ES-I3 (cell line): ENCODE results near the gene ATOH1.

ENCODE experiments used
- H3K36me3 ChIP-seq: 2 replicates; pipeline ENCODE4 v1.6.1; 2013; ENCODE audit warnings: mild to moderate bottlenecking, low read length, control low read depth, moderate library complexity; ENCODE audit not compliant: insufficient read depth
- H3K4me1 ChIP-seq: 2 replicates; pipeline ENCODE4 v1.6.1; 2013; ENCODE audit warnings: mild to moderate bottlenecking, control low read depth, low read length; ENCODE audit not compliant: insufficient read depth
- H3K9ac ChIP-seq: 2 replicates; pipeline ENCODE4 v1.6.1; 2013; ENCODE audit warnings: low read depth, mild to moderate bottlenecking, low read length, moderate library complexity
- H3K9me3 ChIP-seq: 2 replicates; pipeline ENCODE4 v1.6.1; 2013; ENCODE audit warnings: mild to moderate bottlenecking, low read length, moderate library complexity; ENCODE audit not compliant: control insufficient read depth, insufficient read depth

The ATOH1 gene

GRCh38 chr4:93827272-93827947, 1.1 kb upstream of the ATOH1 start:
- Histone ChIP-seq H3K36me3 (no peaks in the 10 kb centered on the region), H3K9ac (peak overlapping the region; percentile 49), H3K9me3 (no peaks in the 10 kb centered on the region), H3K4me1 (peaks cover 3% of the 10 kb centered on the region)

GRCh38 chr4:93828995-93829819, 654 bp downstream of the ATOH1 start:
- H3K4me1 ChIP-seq = peaks cover 9% of the 10 kb centered on the region
- H3K36me3 ChIP-seq = no peaks in the 10 kb centered on the region
- peak overlapping the region; percentile 49; the same call in 1 of the 2 replicates for H3K9ac ChIP-seq
- H3K9me3 ChIP-seq = no peaks in the 10 kb centered on the region

- no peaks in the 10 kb centered on the region for H3K9me3 ChIP-seq
- H3K4me1 ChIP-seq = peaks cover 9% of the 10 kb centered on the region
- peak overlapping the region; percentile 49; the same call in 1 of the 2 replicates for H3K9ac ChIP-seq
- H3K36me3 ChIP-seq = no peaks in the 10 kb centered on the region
Observed at GRCh38 chr4:93829820-93830687, 1.5 kb downstream of the ATOH1 start.

- no peaks in the 10 kb centered on the region for H3K9me3 ChIP-seq
- H3K9ac ChIP-seq = no peak overlapping the region
- peaks cover 16% of the 10 kb centered on the region for H3K4me1 ChIP-seq
- no peaks in the 10 kb centered on the region for H3K36me3 ChIP-seq
Observed at GRCh38 chr4:93831716-93832496, 3.4 kb downstream of the ATOH1 start.

DNA sequence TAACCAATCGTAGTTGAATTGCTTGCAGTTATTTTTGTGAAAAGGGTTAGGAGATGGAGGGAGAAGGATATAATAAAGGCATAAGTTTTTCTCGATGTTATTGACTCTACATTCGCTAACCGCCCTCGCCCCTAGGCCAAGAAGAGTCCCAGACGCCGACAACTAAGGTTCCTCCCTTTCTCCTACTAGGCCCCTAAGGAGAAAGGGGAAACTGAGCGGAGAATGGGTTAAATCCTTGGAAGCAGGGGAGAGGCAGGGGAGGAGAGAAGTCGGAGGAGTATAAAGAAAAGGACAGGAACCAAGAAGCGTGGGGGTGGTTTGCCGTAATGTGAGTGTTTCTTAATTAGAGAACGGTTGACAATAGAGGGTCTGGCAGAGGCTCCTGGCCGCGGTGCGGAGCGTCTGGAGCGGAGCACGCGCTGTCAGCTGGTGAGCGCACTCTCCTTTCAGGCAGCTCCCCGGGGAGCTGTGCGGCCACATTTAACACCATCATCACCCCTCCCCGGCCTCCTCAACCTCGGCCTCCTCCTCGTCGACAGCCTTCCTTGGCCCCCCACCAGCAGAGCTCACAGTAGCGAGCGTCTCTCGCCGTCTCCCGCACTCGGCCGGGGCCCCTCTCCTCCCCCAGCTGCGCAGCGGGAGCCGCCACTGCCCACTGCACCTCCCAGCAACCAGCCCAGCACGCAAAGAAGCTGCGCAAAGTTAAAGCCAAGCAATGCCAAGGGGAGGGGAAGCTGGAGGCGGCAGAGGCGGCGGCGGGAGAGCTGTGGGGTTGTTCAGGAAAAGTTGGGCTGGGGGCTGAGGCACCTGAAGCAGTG, 5.9 kb downstream of the ATOH1 start:
- H3K9me3 ChIP-seq = no peaks in the 10 kb centered on the region
- H3K4me1 ChIP-seq = peaks cover 16% of the 10 kb centered on the region
- H3K9ac ChIP-seq = peak overlapping the region; percentile 60; the same call in 1 of the 2 replicates
- no peaks in the 10 kb centered on the region for H3K36me3 ChIP-seq

DNA sequence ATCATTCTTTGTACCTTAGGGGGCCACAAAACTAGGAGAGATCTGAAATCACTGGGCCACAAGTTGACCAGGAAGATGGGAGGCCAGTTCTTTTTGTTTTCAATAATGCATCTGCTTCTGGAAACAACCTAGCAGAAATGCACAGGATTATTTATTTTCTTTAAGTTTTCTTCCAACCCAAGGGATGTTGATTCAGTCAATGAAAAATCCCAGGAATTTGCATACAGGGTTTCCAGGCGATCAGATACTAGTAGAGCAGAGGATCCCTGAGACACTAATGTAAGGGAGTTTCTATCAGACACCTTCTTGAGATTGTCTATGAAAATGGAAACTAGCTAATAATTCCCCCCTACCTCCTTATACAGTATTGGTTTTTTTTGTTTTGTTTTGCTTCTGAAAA, 7.4 kb downstream of the ATOH1 start:
- Histone ChIP-seq H3K4me1 (peaks cover 16% of the 10 kb centered on the region), H3K36me3 (no peaks in the 10 kb centered on the region), H3K9me3 (no peaks in the 10 kb centered on the region), H3K9ac (no peak overlapping the region)

GRCh38 chr4:93839704-93840103, 11.2 kb downstream of the ATOH1 start:
- no peaks in the 10 kb centered on the region for H3K36me3 ChIP-seq
- H3K4me1 ChIP-seq = peaks cover 7% of the 10 kb centered on the region; the same call in 1 of the 2 replicates
- H3K9ac ChIP-seq = no peak overlapping the region
- H3K9me3 ChIP-seq = no peaks in the 10 kb centered on the region

DNA sequence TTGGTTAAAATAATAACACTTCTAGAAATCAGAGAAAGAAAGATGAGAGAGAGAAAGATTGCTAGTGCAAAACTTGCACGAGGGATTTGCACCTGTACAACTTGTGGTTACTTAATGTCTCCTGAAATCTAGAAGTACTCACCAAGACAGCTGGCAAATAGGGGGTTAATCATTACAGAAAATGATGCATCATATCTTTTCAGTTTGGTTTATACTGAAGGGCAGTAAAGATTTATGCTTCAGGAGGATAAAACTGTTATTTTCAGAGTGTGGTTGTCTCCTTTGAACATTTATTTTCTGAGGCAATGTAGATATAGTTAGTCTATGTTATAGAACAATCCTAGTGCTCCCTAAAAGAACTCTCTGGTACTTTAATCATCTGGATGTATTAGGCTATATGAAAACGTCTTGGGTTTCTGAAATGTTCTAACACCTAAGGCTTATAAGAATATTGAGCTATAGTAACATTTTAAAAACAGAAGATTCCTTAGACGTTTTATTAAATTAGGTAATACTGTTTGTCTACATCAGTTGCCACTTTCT, 13.3 kb downstream of the ATOH1 start:
- no peaks in the 10 kb centered on the region for H3K36me3 ChIP-seq
- no peak overlapping the region for H3K9ac ChIP-seq
- no peaks in the 10 kb centered on the region for H3K9me3 ChIP-seq
- H3K4me1 ChIP-seq = no peaks in the 10 kb centered on the region; the same call in 1 of the 2 replicates

DNA sequence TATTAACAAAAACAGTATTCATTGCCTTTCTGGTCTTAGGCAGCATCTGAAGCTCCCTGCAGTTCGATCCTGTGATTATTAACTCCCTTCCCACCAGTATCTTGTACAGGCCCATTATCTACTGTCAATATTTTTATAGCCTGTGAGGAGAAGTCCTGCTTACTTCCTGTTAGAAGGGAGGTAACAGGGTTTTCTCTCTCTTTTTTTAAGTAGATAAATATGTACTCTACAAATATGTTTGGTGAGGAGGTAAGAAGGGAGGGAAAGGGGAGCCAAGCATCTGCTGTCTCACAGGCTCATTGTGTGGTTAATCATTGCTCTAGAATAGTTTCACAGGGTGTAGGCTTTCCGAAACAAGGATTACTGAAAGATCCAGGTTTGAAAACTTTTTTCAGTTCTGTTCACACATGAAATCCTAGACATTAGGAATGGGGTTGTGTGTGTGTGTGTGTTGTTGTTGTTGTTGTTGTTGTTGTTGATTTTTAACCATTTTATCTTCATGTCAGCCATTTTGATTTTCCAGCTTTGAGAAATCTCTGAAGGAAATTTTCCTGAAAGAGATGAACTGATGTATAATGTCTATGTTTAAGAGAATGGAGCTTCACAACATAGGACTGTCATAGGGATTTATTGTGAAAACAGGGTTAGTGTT, 14.2 kb downstream of the ATOH1 start:
- Histone ChIP-seq H3K9me3 (no peaks in the 10 kb centered on the region), H3K36me3 (no peaks in the 10 kb centered on the region), H3K4me1 (no peaks in the 10 kb centered on the region; the same call in 1 of the 2 replicates), H3K9ac (no peak overlapping the region)

DNA sequence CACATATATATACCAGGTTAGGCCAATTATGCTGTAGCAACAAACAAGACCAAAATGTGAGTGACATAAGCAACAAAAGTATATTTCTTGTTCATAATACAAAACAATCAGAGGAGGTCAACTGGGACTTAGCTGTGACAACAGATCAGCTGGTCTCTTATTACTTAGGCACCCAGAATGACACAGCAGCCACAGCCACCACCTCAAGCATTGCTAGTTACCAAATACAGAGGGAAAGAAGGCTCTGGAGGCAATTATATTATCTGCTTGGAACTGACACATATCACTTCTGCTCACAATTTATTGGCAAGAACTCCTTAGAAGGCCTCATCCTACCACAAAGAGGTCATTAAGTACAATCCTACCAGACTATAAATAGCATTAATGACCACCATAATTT, 15.2 kb downstream of the ATOH1 start:
- no peak overlapping the region for H3K9ac ChIP-seq
- no peaks in the 10 kb centered on the region; the same call in 1 of the 2 replicates for H3K4me1 ChIP-seq
- no peaks in the 10 kb centered on the region for H3K9me3 ChIP-seq
- H3K36me3 ChIP-seq = no peaks in the 10 kb centered on the region

GRCh38 chr4:93852680-93853079, 24.1 kb downstream of the ATOH1 start:
- Histone ChIP-seq H3K4me1 (no peaks in the 10 kb centered on the region), H3K9ac (no peak overlapping the region), H3K9me3 (no peaks in the 10 kb centered on the region), H3K36me3 (no peaks in the 10 kb centered on the region)

DNA sequence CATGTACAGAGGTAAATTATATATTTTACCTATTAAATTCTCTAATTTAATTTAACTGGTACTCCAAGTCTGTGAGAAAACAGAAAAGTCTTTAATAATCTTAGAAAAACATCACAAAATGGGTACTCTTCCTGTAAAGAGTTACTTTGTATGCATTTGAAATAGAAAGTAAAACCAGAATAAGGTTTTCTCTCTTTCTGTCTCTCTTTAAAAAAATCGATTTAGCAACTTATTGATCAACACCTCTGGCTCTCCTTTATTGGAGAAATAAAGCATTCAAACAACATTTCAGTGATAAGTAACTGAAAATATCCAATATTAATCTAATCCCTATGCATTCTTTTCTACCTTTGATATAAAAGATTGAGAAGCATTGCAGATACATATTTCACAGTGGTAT, 27.4 kb downstream of the ATOH1 start:
- Histone ChIP-seq H3K9ac (no peak overlapping the region), H3K9me3 (no peaks in the 10 kb centered on the region; the same call in 1 of the 2 replicates), H3K4me1 (no peaks in the 10 kb centered on the region), H3K36me3 (no peaks in the 10 kb centered on the region)
